HG03039 (cell line): ENCODE measurements around the gene CASP9.

Source experiments
- ATAC-seq: cut with Tn5 transposase; IDR thresholded peaks from one replicate; pipeline ENCODE4 v1.9.1; 2021; ENCODE audit warnings: mild to moderate bottlenecking, moderate library complexity; ENCODE audit not compliant: unreplicated experiment

Gene CASP9

DNA sequence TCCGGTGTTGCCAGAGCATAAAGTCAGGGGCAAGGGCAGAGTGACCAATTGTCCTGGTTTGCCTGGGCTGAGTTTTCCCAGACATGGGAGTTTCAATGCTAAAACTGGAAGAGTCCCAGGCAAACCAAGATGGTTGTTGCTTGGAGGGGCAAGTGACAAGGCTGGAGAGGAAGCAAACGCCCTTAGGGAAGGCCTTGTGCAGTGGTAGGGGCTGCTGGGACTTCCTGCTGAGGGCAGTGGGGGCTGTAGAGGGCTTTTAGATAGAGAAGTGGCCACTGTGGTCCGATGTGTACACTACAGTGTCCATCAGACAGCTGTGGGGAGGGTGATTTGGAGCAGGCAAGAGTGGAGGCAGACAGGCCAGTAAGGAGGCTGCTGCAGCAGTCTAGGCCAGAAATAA is 74.4 kb downstream of the CASP9 start:
- ATAC-seq: no peak

DNA sequence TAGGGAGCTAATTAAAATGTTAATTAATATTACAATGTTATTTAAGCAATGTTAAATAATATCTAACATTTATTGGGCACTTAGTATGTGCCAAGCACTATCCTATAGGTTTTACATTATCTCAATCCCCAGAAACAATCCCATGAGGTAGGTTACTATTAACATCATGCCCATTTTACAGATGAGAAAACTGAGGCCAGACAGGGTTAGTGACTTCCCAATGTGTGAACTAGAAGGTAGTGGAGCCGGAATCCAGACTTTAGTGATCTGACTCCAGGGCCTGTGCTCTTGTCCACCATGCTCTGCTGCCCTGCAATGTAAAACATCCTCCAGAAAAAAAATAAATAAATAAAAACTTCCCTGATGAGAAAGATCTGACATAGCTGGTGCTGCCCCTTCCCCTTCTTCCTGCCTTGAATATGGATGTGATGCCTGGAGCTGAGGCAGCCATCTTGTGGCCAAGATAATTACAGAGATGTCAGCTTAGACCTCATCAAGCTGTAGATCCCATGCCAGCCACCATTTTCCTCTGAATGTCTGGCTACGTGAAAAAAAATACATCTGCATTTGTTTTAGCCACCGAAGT is 75.0 kb downstream of the CASP9 start:
- ATAC-seq: no peak

DNA sequence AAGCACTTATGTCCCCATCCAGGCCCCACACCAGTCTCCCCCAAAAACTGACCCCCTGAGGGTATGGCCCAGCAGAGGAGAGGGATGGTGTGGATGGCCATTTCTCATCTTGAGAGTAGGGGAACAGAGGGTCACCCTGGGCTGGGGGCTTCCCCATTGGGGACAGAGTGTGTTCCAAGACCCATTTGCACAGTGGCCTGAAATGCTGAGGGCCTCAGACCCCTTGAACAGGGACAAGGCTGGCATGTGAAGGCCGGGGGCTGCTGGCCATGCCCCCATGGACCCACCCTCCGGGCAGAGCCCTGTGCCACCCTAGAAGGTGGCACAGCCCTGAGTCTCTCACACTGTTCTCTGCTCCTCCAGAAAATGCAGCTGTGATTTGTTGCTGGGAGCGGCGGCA is 77.8 kb downstream of the CASP9 start:
- no peak for ATAC-seq

DNA sequence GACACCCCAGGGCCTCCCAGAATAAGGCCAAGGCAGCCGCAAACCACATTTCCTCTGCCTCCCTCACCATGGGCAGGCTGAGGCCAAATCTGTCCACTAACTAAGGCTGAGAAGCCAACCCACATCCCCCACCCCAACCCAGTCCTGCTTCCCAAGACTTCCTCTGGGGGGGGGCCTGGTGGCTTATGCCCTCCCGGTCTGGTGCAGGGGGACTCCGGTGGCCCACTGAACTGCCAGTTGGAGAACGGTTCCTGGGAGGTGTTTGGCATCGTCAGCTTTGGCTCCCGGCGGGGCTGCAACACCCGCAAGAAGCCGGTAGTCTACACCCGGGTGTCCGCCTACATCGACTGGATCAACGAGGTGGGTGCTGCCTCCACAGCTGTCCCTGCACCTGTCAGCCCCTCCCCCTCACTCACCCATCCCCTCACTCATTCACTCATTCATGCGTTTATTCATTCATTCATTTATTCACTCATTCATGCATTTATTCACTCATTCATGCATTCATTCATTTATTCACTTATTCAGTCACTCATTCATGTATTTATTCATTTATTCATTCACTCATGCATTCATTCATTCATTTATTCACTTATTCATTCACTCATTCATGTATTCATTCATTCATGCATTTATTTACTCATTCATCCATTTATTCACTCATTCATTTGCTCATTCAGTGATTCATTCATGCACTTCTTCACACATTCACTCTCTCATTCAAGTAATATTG is 78.5 kb downstream of the CASP9 start:
- no peak for ATAC-seq

DNA sequence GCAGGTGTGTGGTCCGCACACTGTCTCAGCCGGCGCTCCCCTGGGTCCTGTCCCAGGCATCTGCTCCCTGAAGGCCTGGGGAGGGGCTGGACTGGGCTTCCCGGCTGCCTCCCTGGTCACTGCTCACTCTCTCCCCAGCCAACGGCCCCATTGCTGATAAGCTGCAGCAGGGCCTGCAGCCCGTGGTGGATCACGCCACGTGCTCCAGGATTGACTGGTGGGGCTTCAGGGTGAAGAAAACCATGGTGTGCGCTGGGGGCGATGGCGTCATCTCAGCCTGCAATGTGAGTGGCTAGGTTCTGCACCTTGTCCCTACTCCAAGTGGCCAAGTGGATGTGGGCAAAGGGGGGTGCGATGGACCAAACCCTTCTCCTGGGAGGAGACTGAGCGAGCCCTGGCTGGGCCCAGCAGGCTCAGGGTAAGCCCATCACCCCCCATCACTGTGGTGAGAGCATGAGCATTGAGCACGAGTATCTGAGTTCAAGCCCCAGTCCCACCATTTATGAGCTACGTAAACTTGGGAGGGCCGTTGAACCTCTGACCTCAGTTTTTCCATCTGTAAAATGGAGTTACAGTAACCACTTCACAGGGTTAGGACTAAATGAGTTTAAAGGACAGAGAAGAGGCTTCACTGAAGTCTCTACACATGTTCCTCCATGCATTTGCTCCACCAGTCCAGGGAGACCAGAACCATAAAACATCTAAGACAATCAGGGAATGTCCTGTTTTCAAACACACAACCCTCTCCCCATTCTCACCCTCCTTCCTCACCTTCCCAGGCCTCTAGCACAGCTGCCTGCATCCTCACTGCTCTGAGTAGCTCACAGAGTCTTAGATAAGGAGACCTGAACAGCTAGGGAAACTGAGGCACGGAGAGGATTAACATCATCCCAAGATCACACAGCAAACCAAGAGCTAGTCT is 79.3 kb downstream of the CASP9 start:
- no peak for ATAC-seq

DNA sequence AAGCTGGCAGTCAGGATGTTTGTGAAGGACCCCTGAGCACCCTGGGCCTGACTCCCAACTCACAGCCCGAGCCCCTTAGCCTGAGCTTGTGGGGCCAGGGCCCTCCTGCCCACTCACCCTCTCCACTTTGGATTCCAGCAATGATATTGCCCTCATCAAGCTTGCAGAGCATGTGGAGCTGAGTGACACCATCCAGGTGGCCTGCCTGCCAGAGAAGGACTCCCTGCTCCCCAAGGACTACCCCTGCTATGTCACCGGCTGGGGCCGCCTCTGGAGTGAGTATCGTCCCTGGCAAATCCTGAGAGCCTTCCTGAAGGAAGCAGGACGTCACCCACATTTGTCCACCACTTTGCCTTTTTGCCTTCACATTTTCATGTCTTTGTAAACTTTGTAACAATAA is 80.7 kb downstream of the CASP9 start:
- no peak for ATAC-seq

DNA sequence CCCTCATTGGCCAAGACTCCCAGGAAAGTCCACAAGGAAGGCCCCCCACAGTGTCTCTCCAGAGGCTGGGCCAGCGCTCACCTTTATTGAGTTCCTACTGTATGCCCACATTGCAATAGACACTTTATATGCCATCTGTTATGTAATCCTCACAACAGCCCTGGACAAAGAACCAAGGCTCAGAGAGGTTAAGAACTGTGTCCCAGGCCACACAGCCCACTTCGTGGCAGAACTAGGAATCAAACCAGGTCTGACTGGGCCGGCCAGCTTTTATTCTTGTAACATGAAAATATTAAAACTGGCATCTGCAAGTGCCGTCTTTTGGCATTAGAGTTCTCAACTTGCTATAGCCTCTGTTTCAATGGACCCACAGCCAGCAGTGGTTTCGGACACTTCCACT is 81.3 kb downstream of the CASP9 start:
- ATAC-seq: no peak

DNA sequence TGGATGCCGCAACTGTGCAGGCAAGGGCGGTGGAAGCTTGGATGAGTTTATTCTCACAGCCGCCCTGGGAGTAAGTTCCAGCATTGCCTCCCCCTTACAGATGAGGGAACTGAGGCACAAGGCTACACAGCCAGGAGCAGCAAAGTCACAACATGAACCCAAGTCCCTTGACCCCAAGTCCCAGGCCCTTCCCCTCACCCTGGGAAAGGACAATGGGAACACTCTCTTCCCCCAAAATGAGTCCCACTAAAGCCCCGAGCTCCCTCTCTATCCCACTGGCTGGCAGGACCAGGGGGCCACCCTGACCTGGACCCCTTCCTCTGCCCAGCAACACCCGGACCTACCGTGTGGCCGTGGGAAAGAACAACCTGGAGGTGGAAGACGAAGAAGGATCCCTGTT is 81.9 kb downstream of the CASP9 start:
- no peak for ATAC-seq
